Activated effector memory CD4-positive, alpha-beta T cell treated with Interleukin-2 at 50 U/mL for 16 hours (primary cell): ENCODE data around the gene HHAT.

ENCODE experiments used
- DNase-seq: peaks from one replicate; pipeline ENCODE4 v3.0.0-alpha.2; 2020

HHAT gene

DNA sequence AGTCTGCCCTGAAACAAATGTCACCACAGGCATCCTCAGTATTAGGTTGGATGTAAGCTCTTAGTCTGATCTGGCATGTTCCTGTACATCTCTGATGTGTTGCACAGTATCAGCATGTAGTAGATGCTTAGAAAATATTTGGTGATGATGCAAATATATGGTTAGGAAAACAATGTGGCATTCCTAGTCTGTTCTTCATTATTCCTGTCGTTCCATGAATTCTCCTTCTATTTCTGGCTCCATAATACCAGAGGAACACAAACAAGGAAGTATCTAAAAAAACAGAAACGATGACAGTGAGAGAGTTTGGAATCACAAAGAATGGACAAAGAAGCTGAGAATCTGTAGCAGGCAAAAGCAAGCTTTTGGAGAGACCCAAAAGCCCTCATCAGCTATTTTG lies 236.6 kb downstream of the HHAT start:
- DNase-seq: no peak

DNA sequence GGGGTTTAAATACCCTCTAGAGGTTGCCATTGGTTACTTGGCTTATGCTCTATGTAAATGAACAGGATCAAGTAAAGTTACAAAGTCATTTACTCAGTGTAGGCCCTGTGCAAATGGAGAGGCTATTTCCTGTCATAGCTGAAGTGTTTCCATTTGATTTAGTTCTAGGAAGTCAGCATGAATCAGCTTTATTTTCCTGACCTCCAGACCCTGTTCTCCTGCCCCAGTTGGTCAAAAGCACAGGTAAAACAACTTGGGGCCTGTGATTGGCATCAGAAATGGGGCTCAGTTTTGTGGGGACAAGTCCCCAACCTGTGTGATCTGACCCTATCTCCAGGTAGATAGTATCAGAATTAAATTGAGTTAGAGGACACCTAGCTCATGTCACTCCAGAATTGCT lies 239.9 kb downstream of the HHAT start:
- no peak for DNase-seq

GRCh38 chr1:210570116-210570515 lies 241.4 kb downstream of the HHAT start:
- DNase-seq: no peak

DNA sequence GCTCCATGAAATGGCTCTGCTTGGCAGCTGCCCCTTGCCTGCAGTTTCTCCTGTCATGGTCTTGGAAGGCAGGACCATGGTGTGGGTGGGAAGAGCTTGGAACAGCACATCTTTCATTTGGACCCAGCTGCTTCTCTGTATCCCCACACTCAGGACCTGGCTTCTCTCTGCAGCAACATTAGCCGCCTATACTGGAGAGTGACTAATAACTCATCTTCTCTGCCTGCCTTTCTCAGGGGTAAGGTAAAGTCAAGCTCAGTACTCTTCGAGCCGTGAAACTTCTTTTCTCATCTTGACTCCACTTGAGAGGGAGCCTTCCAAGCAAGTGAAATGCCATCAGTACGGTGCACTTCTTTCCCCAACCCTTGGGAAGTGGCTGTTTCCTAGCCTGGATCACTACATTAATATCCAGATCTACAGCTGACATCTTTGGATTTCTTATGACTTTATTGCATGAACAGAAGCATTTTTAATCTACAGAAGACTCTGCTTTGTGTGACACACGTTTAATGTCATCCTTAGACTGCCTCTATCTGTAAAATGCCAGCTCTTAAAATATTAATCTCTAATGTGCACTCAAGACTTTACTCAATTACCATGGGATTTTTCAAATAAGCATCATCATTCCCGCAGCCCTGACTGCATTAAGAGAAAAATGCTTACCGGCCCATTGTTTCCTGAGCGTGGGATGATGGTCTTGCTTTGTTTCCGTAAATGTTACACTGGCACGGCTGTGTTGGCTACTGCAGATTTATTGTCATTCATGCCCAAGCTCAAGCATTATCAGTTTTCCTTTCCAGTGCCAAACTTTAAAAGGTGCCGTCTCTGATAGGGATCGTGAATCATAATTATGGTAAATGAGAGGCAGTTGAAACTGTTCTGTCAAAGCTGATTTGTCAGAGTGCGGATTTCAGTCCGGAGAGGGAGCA lies 242.9 kb downstream of the HHAT start:
- DNase-seq: no peak

DNA sequence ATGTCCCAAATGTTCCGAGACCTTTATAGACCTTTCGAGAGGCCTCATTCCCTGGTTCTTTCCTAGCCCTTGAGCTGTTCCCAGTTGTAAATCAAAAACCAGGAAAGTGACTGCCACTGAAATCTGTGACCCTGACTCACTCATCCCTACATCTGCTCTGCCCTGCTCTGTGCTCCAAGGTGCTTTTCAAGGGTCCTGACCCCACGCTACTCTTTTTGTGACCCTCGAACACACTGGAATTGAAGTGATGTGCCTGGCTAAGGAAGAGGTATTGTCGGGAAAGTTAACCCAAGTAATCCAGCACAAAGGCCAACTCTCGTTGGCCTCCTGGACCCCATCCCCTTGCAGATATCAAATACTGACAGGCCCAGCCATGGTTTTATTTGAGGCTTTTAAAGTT lies 244.4 kb downstream of the HHAT start:
- no peak for DNase-seq

DNA sequence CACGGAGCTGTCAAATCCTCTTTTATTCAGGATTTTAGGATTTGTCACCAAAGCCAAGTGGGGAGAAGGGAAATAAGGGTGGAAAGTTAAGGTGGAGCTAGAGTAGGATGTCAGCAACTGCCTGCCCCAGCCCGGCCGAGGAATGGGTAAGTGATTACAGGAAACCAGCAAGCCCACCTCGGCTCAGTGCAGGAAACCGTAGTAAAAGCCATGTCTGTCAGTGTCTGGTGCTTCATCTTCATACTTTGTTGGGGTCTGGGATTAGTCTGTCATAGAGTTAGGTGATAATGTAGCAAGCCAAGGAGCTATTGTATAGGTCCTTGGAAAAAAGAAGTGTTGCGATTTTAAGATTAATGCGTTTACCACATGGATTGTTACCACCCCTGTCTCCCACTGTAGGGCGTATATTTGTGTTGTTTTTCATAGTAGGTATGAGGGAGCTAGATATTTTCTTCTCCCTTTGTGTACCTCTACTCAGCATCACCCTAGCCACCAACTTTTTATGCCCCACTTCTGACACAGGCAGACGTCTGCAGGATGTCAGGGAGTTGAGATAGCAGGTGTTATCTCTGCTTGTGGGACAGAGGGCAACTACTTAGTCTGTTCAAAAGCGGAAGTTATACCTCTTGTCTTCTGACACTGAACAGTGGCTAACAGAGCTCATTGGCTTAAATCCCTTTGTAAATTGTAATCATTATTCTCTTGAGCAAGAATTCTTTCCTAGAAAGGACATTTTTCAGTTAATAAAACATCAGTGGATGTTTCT lies 253.7 kb downstream of the HHAT start:
- DNase-seq: no peak

DNA sequence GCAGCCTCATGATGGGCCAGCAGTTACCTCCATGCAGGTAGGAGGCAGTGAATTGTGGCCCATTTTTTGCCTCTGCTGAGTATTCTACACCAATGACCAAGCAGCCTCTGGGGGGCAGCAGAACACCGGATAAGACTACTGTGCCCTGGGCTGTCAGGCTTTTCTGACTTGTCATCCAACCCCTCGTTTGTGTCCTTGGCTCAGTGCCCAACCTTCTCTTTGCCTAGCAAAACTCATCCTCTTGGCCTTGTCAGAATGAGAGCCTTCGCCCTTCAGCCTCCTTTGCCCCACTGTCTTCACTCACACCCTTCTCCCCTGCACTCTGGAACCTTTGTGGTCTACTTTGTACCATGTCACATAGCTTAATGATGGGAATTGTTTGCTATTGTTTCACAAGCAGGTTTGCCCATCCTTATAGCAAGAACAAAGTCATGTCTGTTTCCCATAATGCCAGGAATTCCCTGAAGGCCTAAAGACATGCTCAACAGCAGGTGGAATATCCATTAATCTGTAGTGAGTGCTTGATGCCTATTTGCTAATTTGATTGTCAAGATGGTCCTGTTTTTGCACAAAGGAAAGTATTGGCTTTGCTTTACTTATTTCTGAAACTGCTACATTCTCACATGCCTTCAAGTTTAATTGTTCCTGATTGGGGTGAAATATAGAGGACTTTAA lies 255.9 kb downstream of the HHAT start:
- DNase-seq: peak; percentile 10

DNA sequence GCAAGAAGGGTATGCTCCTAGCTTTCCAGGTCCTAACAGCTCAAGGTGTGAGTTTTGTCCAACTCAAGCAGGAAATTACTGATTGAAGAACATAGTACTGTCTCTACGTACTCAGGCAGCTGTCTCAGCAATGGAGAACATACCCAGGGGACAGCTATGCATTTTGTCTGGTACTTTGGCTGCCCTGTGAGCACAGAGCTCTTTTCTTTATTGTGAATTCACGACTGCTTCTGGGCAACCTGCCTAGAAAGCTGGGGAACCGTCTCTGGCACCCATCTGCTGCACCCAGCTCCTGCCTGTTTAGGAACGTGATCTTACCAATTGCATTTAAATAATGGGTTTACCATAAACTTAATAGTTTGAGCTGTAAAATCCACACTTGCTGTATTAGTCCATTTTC lies 258.1 kb downstream of the HHAT start:
- no peak for DNase-seq

- no peak for DNase-seq
Measured at GRCh38 chr1:210587566-210587965, 258.9 kb downstream of the HHAT start.

DNA sequence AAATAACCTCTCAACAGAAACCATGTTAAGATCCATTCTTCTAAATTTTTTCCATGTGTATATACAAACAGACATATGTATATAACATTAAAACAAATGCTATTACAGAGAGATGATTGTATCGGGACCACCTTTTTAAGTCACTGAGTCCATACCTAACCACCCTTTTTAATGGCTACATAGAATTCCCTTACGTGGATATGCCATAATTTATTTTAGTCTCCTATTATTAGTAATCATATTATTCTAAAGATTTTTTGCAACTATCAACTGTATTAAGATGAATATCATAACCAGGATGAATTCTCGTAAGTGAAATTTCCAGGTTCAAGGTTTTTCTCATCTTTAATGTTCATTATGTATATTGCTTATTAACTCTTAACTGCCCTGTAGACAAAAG lies 259.7 kb downstream of the HHAT start:
- no peak for DNase-seq

DNA sequence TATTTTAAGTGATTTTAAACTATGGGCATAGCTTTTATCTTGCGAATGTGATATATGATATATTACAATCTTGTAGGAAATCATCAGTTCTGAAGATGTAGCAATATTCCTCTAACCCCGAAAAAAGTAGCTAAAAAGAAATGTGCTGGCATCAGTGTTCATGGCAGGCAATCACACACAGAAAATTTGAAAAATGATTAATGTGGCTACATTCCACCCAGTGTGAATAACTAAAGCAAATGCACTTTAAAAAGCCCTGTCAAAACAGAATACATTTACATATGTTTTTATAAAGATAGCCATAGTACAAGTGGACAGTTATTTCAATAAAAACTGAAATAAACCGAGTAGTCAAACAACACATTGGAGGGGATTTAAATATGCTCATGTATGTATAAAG lies 260.2 kb downstream of the HHAT start:
- no peak for DNase-seq

DNA sequence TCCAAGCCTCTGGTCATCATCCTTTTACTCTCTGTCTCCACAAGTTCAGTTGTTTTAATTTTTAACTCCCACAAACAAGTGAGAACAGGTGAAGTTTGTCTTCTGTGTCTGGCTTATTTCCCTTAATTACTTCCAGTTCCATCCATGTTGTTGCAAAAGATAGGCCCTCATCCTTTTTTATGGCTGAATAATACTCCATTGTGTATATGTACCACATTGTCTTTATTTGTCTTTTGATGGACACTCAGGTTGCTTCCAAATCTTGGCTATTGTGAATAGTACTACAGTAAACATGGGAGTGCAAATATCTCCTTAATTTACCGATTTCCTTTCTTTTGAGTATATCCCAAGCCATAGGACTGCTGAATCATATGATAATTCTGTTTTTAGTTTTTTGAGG lies 262.5 kb downstream of the HHAT start:
- DNase-seq: no peak

GRCh38 chr1:210594605-210595004 lies 265.9 kb downstream of the HHAT start:
- no peak for DNase-seq

DNA sequence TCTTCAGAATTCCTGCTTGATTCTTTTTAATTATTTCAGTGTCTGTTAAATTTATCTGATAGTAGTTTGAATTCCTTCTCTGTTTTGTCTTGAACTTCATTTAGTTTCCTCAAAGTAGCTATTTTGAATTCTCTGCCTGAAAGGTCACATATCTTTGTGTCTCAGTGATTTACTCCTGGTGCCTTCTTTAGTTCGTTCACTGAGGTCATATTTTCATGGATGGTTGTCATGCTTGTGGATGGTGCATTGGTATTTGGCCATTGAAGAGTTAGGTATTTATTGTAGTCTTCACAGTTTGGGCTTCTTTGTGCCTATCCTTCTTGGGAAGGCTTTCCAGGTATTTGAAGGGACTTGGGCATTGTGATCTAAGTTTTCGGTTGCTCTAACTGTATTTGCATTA lies 267.9 kb downstream of the HHAT start:
- no peak for DNase-seq

GRCh38 chr1:210597555-210598134 lies 268.9 kb downstream of the HHAT start:
- DNase-seq: no peak

- DNase-seq: no peak
Measured at GRCh38 chr1:210598135-210598652, 269.5 kb downstream of the HHAT start.

DNA sequence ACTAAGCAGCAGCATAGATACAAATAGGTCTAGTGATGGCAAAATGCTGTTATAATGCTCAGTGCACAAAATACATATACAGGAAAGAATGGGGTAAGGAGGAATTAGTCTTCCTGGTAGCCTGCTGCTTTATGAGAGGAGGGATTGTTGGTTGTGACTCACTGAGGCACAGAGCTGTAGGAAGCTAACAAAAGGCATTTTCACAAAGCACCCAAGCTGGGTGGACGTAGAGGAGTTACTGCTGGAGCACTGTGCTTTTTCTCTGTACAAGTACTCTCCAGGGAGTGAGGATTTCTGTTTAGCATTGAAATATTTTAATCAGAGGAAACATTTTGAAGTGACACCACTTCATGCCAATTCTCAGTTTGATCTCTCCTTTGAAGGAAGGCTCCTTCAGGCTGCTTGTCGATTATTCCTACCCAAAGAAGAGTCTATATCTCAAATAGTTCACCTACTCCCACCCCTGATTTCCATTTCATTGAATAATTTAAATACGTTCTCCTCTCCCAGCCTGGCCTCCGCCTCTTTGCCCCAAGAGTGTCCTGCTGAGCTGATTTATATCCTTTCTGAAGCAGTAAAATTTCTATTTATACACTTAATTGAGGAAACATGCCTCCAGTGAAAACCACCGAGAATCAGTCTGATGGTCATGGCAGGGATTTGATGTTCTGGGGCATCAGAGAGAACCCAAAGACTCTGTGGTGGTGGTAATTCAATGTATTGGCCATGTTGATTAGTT lies 271.9 kb downstream of the HHAT start:
- no peak for DNase-seq

DNA sequence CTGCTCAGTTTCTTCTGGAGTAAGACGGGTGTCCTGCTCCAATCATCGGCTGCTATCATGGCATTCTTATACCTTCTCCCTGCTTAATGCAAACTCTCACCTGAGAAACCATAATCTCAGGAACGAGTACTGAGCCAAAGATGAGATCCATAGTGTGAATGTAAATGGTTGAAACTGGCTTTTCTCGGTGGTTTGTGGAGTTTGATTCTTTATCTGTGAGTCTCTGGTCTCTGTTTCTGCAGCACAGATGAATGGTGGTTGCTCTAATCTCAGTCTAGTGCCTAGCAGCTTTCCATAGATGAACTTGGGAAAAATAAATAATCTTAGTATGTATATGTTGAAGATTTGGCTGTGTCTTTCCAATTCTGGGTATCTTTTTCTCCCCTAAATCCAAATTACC lies 274.4 kb downstream of the HHAT start:
- DNase-seq: no peak

- DNase-seq: no peak
Measured at GRCh38 chr1:210605099-210605498, 276.4 kb downstream of the HHAT start.

- DNase-seq: no peak
Measured at GRCh38 chr1:210607361-210607760, 278.7 kb downstream of the HHAT start.

DNA sequence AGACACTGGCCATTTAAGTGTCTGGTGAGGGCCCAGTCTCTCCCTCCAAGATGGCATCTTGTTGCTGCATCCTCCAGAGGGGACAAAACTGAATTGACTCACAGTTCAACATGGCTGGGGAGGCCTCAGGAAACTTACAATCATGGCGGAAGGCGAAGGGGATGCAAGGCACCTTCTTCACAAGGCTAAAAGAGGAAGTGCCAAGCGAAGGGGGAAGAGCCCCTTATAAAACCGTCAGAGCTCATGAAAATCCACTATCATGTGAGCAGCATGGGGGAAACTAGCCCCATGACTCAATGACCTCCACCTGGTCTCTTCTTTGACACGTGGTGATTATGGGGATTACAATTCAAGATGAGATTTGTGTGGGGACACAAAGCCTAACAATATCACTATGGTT lies 280.1 kb downstream of the HHAT start:
- DNase-seq: no peak

- no peak for DNase-seq
Measured at GRCh38 chr1:210616356-210616755, 287.7 kb downstream of the HHAT start.
